ENCODE results near the gene JARID2.

- TF ChIP-seq CTCF (IDR thresholded peaks at IDR 0.05), result no peak
- no peak for TF ChIP-seq POLR2A (IDR thresholded peaks at IDR 0.05)
Measured at GRCh38 chr6:15472621-15473020, 226.8 kb downstream of the JARID2 start.

All from Peyer's patch (tissue), 4 donors.